HG02763 (cell line): ENCODE data around the gene PRKAG2.
"Not testable (repeated sequence)": the region's sequence is repeated elsewhere in the genome, so short reads cannot be mapped to it uniquely, and the experiment has no call there.

ENCODE experiments used
- ATAC-seq: cut with Tn5 transposase; IDR thresholded peaks from one replicate; pipeline ENCODE4 v1.9.1; 2021; ENCODE audit warnings: mild to moderate bottlenecking, moderate library complexity; ENCODE audit not compliant: unreplicated experiment

PRKAG2 gene

DNA sequence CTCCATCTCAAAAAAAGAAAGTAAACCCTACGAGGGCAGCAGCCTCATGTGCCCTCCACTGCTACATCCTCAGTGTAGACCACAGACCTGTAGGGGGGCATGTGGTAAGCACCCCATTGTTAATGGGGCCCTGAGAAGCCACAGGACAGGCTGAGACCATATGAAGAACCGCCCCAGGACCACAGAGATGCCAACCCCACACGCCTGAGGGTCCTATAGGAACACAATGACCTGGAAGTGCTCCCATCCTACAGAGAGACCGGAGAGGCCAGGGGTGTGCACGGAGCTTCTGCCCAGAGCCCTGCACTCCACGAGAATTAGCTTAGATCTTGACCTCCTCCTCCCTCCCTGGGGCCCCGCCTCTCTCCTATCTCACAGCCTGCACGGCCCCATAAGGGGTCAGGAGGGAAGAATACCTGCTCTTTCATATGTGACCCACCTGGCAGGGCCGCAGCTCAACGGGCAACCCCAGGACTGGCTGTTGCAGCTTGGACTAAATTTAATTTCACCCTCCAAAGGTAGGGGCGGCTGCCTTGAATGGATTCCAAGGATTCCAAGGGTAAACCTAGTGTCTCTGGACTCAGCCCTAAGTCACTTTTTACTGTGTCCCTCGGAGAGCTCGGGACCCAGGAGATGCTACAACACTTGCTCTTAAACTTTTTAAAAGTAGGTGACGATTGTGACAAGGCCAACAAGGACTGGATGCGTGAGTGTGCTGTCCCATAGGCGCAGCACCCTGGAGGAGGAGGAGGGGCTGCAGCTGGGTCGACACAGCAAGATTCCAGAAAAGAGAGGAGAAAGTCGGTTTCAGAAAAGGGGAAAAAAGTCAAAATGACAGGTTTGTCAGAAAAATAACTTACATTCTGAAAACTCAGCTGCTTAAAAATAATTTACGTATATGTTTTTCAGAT, 24.2 kb downstream of the PRKAG2 start:
- ATAC-seq = no peak

DNA sequence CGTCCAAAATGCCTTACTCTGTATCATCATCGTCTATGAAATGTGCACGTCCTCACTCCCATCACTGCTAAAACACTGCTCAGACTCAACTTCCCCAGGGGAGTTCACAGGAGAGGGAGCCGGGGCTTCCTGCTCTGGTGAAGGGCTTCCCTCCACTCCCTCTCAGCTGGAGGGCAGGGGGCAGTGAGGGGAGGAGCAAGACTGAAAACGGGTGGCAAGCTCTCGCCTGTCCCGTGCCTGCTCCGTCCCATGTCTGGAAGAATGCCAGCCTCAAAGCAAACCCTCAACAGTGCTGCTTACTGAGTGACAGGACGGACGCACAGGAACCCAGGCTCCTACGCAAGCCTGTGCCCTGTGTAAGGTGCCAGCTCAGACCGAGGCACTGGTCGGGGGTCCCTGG, 25.1 kb downstream of the PRKAG2 start:
- no peak for ATAC-seq

DNA sequence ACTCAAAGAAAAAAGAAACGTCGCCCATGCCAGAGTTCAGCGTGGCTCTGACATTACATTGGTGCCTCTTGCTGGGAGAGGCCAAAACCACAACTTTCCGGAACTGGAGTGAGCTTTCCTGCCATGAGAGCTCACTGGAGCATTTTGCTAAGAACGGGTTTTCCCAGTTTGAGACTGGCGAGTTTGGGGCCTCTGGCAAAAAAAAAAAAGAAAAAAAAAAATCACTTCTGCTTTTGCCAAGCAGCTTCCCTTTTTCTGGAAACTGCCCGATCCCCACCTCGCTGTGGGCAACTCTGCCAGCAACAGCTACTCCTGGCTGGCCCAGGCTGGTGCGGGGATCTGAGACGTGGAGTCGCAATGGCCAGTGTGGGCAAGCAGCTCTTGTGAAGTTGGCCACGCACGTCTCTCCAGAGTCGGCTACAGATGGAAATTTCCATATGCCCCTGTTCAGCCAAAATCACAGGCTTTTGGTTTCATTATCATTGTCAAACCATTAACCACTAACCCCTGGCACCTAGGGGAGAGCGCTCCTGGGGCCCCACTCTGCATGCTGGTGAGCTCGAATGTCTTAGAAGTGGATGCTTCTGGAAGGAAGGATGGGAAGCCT, 25.7 kb downstream of the PRKAG2 start:
- no peak for ATAC-seq

DNA sequence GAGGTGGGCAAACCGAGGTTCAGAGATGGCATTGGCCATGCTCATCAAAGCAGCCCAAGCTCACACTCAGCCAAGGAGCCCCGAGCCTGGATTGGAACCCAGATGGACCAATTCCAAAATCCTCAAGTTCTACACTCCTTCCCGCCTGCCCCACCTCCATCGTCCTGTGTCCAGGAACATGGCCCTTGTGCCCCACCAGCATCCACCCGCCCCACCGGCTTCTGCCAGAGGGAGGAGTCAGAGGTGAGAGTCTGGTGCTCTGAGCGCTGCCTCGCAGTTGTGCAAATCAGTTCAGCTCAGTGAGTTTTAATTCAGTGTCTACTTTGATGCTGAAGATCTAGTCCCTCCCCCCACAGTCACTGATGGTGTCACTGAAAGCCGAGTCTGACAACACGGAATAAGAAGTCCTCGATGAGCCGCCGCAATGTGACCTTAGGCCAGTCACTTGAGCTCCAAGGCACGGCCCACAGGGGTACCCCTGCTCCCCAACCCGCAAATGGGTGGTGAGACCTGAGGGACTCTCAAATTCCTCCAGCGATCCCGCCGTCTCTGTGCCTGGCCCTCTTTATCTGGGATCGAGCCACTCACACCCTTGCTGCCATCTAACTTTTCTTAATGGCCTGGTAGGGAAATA, 26.3 kb downstream of the PRKAG2 start:
- no peak for ATAC-seq

DNA sequence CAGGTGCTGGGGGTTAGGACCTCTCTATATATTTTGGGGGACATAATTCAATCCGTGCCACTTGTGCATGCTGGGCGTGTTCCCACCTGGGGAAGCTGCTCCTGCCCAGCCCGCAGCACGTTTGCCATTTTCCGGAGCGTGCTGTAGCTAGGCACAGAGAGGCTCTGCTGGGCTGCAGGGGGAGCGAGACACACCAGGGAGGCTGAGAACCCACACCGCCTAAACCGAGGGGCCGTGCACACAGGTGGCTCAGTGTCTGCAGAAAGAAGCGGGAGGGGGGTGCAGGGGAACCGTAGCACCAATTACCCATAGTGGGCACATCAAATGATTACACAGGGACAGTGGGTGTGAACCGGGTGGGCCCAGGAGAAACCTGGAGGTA, 27.0 kb downstream of the PRKAG2 start:
- ATAC-seq = no peak

DNA sequence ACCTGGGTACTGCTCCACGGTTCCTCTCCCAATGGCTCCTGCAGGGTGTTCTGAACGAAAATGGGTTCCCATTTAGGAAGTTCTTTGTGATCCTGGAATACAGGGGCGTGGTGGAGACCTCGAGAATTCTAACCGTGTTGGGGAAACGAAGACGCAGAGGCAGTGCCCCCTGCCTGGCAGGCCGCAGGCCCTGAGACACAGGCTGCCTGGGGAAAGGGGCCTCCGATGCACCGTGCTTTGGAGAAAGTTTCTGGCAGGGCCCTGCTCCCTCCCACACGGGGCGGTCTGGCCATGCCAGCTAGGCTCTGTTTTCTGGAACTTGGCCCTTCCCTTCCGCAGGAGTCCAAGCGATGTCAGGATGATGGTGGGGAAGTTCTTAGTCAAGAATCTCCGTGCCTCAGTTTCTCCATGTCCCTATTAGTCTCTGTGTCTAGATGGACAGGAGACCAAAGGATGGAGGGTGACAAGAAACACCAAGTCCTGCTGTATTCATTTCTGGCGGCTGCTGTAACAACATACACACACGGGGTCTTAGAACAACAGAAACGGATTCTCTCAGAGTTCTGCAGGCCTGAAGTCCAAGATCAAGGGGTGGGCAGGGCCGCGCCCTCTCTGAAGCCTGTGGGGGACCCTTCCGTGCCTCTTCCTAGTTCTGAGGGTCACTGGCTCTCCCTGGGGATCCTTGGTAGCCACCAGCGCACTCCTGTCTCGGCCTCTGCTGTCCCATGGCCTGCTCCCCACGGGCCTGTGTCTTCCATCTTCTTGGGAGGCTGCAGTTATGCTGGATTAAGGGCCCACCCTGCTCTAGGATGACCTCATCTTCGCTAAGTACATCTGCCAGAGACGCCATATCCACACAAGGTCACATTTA, 27.7 kb downstream of the PRKAG2 start:
- no peak for ATAC-seq

DNA sequence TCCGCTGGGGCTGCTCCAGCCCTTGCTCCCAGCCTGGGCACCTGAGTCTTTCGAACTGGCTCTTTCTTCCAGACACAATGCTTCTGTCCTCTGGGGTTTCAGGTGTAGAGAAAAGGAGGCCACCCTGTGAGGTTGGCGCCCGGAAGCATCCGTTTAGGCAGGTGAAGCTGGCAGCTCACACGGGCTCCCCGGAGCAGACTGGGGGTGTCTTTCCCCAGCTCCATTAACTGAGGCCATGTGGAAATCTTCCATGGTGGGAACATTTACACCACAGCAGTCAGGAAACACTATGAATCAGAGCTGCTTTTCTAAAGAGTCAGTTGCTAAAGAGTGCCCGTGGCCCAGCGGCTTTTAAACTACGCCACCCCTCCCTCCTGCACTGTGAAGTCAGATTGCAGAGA, 29.2 kb downstream of the PRKAG2 start:
- no peak for ATAC-seq

DNA sequence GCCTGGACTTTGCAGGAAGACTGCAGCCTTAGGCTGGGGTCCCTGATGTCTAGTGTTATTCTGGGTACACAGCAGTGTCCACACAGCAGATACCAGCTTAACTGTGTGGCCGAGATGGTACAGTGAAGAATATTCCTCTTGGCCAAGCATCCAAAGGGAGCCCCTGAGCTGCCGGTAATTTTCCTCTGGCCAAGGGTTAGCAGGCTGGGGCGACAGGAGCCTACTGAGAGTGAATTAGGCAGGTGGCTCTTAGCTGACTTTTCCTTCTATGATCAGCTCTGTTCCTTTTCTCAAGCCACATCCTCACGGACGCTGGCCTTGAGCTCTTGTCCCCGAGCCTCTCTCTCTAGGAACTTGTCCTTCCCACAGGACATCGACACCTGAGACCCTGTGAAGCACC, 29.8 kb downstream of the PRKAG2 start:
- ATAC-seq = no peak

DNA sequence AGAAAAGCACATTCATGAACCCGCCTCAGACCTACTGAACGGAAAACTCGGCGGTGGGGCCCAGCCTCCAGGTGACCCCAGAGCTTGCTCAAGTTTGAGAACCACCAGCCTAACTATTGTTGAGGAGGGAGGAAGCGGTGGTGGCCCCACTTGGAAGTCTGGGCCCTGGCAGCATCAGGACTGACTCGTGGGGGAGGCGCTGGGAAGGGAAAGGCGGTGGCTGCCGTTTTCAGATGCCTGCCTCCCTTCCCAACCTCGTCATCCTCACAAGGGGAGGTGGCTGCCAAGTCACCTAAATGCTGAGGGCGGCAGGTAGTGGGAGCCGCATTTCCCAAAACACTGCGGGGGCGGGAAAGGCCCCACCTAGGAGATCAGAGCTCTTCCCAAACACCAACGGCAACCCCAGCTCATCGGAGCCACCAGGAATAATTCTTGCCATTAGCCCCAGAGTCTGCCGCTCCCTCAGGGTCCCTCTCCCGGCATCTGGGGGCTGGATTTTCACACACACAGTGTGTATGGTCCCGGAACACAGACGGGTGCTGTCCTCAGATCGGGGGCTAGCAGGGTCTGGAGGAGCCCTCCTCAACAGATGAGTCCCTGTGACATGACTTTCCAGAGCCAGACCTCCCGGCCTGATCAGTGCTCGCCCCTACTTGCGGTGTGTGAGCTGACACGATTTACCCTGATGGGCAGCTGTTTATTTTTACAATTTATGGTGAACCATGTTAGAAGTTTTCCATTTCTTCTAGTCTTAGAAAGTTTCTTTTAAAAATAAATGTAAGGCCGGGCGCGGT, 31.3 kb downstream of the PRKAG2 start:
- no peak for ATAC-seq

DNA sequence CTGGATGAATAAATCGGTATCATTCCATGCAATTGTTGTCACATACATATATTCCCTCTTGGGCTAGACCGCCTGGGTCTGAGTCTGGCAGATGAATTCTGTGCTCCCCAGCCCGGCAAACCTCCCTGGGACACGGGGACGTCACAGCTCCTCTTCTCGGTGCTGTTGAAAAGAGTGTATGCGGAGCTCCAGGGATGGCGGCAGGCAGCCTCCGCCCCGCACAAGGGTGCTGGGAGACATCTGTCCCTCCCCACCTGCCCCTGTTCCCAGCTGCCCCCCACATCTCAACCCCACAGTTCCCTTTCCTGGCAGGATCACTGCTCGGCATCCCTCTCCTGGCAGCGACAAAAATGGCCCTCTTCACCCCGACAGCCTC, 32.1 kb downstream of the PRKAG2 start:
- no peak for ATAC-seq

DNA sequence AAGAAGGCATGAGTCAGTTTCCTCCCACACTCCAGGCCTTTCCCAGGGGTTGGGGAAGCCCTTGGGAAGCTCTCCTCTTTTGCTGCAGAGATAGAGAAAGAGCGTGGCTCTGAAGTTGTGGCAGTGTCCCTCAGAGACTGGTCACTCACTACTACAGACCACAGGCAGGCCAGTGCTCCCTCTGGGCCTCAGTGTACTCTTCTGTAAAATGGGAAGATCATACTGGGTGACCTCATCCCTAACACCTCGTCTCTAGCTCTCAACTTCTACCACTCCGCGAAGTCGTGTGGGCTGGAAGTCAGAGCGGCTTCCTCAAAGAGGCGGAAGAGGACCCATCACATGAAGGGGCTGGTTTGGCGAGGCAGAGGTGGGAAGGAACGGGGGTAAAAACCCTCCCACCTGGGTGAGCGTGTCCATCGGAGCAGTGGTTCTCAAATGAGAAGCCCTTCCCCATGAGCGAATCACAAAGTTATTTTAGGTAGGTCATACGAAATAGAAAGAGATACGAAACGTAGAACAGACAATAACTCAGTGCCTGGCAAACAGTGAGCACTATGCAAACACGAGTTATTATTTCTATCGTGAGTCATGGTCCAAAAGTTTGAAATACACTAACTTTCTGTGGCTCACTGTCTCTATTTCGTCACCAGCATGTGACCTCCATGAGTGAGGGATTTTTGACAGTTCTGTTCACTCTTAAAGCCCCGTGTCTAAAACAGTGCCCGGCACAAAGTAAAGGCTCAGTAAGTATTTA, 32.7 kb downstream of the PRKAG2 start:
- no peak for ATAC-seq

DNA sequence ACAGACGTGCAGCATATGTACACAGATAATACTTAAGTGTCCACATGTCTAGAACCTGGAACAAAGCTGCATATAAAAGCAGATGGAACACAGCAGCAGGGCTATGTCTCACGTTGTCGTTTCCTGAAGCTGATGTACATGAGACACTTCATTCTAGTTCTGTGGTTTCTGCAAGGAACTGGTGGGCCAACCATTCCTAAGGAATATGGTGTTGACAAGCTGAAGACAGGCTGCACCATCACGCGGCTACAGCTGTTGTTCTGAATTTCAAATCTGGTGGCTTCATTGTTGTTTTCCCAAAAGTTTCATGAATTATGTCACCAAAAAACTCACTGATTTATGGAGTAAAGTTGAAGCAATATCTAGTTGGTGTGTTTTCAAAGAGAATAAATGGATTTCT, 33.7 kb downstream of the PRKAG2 start:
- no peak for ATAC-seq

DNA sequence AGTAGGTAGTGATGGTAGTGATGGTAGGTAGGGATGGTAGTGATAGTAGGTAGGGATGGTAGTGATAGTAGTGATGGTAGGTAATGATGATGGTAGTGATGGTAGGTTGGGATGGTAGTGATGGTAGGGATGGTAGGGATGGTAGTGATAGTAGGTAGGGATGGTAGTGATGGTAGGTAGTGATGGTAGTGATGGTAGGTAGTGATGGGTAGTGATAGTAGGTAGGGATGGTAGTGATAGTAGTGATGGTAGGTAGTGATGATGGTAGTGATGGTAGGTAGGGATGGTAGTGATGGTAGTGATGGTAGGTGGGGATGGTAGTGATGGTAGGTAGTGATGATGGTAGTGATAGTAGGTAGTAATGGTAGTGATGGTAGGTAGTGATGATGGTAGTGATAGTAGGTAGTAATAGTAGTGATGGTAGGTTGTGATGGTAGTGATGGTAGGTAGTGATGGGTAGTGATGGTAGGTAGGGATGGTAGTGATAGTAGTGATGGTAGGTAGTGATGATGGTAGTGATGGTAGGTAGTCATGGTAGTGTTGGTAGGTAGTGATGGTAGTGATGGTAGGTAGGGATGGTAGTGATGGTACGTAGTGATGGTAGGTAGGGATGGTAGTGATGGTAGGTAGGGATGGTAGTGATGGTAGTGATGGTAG, 35.4 kb downstream of the PRKAG2 start:
- ATAC-seq = not testable (repeated sequence)

DNA sequence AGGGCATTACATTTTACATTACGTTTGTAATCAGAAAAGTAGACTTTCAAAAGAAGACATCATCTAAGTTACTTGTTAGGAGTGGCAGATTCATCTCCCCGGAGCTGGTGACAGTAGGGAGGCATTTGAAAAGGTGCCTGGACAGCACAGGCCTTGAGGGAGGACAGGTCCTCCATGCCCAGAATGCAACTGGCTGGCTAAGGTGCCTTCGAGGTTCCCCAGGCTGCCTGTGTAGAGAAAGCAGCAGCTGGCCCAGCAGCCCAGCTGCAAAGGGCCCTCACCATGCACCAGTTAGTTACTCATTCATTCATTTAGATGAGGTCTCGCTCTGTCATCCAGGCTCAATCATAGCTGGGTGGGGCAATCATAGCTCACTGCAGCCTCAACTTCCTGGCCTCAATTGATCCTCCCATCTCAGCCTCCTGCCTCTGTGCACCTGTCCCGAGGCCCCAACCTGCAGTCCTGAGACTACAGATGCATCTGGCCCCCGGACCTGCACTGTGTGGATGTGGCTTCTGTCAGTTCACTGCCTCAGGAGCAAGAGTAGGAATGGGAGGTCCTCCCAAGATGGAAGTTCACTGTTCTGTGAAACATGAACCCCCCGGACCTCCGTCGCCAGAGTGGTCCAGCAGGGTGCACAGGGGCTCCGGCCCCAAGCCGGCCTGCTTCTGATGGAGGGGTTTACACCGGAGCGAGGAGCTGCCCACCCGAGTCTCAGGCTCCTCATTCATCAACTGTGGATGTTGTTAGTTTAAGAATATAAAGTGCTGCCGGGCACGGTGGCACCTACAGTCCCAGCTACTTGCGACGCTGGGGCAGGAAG, 36.6 kb downstream of the PRKAG2 start:
- no peak for ATAC-seq

DNA sequence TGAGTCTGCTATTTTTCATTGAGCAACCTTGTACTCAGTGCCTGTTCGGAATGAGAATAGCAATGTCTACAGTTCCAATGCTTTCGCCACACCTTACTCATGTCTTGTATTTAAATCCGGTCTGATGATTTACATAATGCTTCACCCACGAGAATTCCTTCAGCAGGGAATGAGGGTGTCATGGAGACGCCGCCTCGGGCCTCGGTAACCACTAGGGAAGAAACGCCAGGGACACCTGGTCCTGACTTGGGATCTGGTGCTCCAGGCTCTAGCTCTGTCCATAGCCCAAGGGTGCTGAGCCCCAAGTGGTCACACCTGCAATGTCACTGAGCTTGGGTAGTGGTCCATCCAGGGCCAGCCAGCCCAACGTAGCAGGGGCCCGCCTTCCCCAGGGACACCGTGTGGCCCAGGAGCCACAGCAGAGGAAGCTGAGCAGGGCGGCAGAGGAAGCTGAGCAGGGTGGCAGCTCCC, 37.4 kb downstream of the PRKAG2 start:
- no peak for ATAC-seq

DNA sequence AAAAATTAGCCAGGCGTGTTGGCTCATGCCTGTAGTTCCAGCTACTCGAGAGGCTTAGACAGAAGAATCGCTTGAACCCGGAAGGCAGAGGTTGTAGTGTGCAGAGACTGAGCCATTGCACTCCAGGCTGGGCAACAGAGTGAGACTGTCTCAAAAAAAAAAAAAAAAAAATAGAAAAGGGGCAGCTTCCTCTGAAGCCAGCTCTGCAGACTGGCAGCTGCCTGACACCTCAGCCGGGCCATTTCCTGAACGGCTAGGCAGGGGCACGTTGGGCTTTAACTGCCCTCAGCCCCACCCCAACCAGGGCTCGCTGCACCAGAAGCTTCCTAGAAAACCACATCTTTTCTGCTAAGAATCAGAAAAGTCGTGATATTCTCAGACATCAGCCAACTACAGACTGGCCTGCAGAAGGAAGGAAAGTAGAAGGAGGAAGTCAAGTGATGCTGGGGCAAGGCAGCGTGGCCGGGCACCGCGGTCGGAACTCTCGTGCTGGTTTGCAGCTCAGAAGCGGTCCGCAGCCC, 38.0 kb downstream of the PRKAG2 start:
- ATAC-seq = peak; percentile 56

DNA sequence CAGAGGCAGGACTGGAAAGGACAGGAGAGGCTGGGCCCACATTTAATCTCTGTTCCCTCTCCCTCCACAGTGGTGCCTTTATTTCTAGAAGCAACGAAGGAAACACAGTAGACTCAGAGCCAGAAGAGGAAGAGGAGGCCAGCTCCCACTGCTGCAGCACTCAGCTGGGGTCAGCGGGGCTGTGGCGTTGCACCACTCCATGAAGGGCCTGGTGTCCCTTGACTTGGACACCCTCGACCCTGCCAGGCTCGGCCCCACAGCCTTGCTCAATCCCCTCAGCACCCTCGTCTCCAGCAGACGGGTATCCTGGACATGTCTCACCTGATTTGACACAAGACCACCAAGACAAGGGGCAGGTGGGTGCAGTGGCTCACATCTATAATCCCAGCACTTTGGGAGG, 38.8 kb downstream of the PRKAG2 start:
- no peak for ATAC-seq
